HCT116 (cell line): ENCODE data around the gene MINK1. TPM values are rescaled to one million over a fixed set of nuclear protein-coding genes. Genes with fewer than 3 reads are reported as not detected.
A peak's percentile ranks its signal among the peaks of the same experiment; 100 is the strongest.

Experiments
- ATAC-seq: fragments of 200-7000 bp; cut with Tn5 transposase; 2 replicates; pipeline ENCODE4 v1.9.1; 2020; ENCODE audit warnings: mild to moderate bottlenecking, moderate library complexity
- BruUV-seq: library from RNA; stranded (reverse); fragments of 400-500 nt; replicated peaks from 2 replicates; lab custom pipeline; 2021; lab: Mats Ljungman, UMichigan
- CTCF ChIA-PET: fragments of 300-600 bp; sonication (Branson Sonifier 250); formaldehyde crosslinking; loops from one replicate; lab custom pipeline; 2021; ENCODE audit warnings: antibody characterized with exemption; lab: Charles Lee
- POLR2A ChIA-PET: fragments of 300-600, 350-600 bp; sonication (Branson Sonifier 250); formaldehyde crosslinking; loops from one replicate; lab custom pipeline; 2021; ENCODE audit warnings: antibody characterized with exemption; lab: Charles Lee
- RAD21 ChIA-PET, 2 experiments: fragments of 300-600 bp; sonication (Branson Sonifier 250); formaldehyde crosslinking; loops; one replicate each; lab custom pipeline; 2023; ENCODE audit warnings: low total read pairs in 2 of 2; ENCODE audit not compliant: uncharacterized antibody in 2 of 2, unreplicated experiment in 2 of 2, low non-redundant PET in 1 of 2; lab: Charles Lee
- DNase-seq: peaks from one replicate; pipeline ENCODE4 v3.0.0-alpha.2; 2010; ENCODE audit warnings: low read depth, low spot score
- H2AFZ ChIP-seq: fragments of 200-600 bp; shearing (Covaris generic), sonication (generic); 2 replicates; pipeline ENCODE4 v1.6.1; 2017; ENCODE audit warnings: low read depth, mixed run types, mixed read lengths, antibody characterized with exemption, low read length; ENCODE audit not compliant: poor library complexity, severe bottlenecking
- H3K27ac ChIP-seq: 2 replicates; pipeline ENCODE4 v1.5.1; 2012; ENCODE audit warnings: low read depth, low read length
- H3K27me3 ChIP-seq: fragments of 200-600 bp; sonication (generic); 2 replicates; pipeline ENCODE4 v1.6.1; 2016; ENCODE audit warnings: mixed run types, low read length, mixed read lengths; ENCODE audit not compliant: insufficient read depth
- H3K36me3 ChIP-seq, 2 experiments: fragments of 200-500 bp in 1 of 2; fragments of 200-600 bp in 1 of 2; sonication (Bioruptor generic) in 1 of 2; sonication (generic) in 1 of 2; 2 replicates each; pipeline versions ENCODE4 v1.5.1 to v1.6.1; 2014 to 2016; ENCODE audit warnings: low read length in 2 of 2, inconsistent platforms in 1 of 2, mixed read lengths in 1 of 2, mixed run types in 1 of 2; ENCODE audit not compliant: insufficient read depth in 2 of 2, control insufficient read depth in 1 of 2
- H3K4me1 ChIP-seq, 2 experiments: fragments of 200-600 bp in 1 of 2; sonication (generic) in 1 of 2; 2 replicates each; pipeline versions ENCODE4 v1.5.1 to v1.6.1; 2012 to 2017; ENCODE audit warnings: low read length in 2 of 2, inconsistent platforms in 1 of 2, mild to moderate bottlenecking in 1 of 2, mixed read lengths in 1 of 2, mixed run types in 1 of 2, moderate library complexity in 1 of 2; ENCODE audit not compliant: insufficient read depth in 2 of 2, control insufficient read depth in 1 of 2
- H3K4me2 ChIP-seq: fragments of 200-600 bp; sonication (generic); 2 replicates; pipeline ENCODE4 v1.6.1; 2017; ENCODE audit warnings: mixed run types, low read length, mixed read lengths
- H3K4me3 ChIP-seq, 2 experiments: fragments of 200-600 bp in 1 of 2; sonication (generic) in 1 of 2; replicated peaks in 1 of 2; 2 replicates each; pipeline ENCODE4 v1.5.1; 2011 to 2016; ENCODE audit warnings: low read length in 2 of 2, control low read depth in 1 of 2, low read depth in 1 of 2, mild to moderate bottlenecking in 1 of 2, mixed read lengths in 1 of 2, mixed run types in 1 of 2
- H3K79me2 ChIP-seq: fragments of 200-600 bp; sonication (generic); 2 replicates; pipeline ENCODE4 v1.6.1; 2017; ENCODE audit warnings: mild to moderate bottlenecking, mixed run types, low read length, moderate library complexity, mixed read lengths; ENCODE audit not compliant: insufficient read depth
- H3K9ac ChIP-seq: fragments of 200-600 bp; sonication (generic); 2 replicates; pipeline ENCODE4 v1.6.1; 2016; ENCODE audit warnings: low read length, mixed read lengths
- H3K9me2 ChIP-seq: fragments of 200-600 bp; sonication (generic), shearing (Covaris generic); 2 replicates; pipeline ENCODE4 v1.6.1; 2017; ENCODE audit warnings: mixed run types, mild to moderate bottlenecking, moderate library complexity; ENCODE audit not compliant: insufficient read depth
- H3K9me3 ChIP-seq, 2 experiments: fragments of 200-500 bp in 1 of 2; fragments of 200-600 bp in 1 of 2; sonication (Bioruptor generic) in 1 of 2; sonication (generic) in 1 of 2; 2 replicates each; pipeline ENCODE4 v1.6.1; 2014 to 2017; ENCODE audit warnings: low read length in 2 of 2, mixed read lengths in 2 of 2, inconsistent platforms in 1 of 2, low read depth in 1 of 2, mild to moderate bottlenecking in 1 of 2, mixed run types in 1 of 2, moderate library complexity in 1 of 2; ENCODE audit not compliant: control insufficient read depth in 1 of 2, insufficient read depth in 1 of 2
- H4K20me1 ChIP-seq: fragments of 200-600 bp; sonication (generic), shearing (Covaris generic); 2 replicates; pipeline ENCODE4 v1.6.1; 2017; ENCODE audit warnings: mixed run types, mild to moderate bottlenecking, moderate library complexity; ENCODE audit not compliant: insufficient read depth
- ATF3 ChIP-seq: IDR thresholded peaks from 2 replicates; pipeline ENCODE4 v1.6.1; 2012
- ELF1 ChIP-seq: IDR thresholded peaks from 2 replicates; pipeline ENCODE4 v1.6.1; 2012; ENCODE audit warnings: low read depth, borderline replicate concordance
- POLR2A ChIP-seq: IDR thresholded peaks from 2 replicates; pipeline ENCODE4 v1.7.0; 2011; ENCODE audit warnings: borderline replicate concordance; ENCODE audit not compliant: insufficient read depth, insufficient read length; ENCODE audit errors: extremely low read depth
- POLR2AphosphoS5 ChIP-seq: IDR thresholded peaks from 2 replicates; pipeline ENCODE4 v1.6.1; 2011; ENCODE audit warnings: mild to moderate bottlenecking, low read depth, low read length, moderate library complexity
- RAD21 ChIP-seq: IDR thresholded peaks from 2 replicates; pipeline ENCODE4 v1.6.1; 2012; ENCODE audit warnings: low read depth, mild to moderate bottlenecking
- SIN3A ChIP-seq: IDR thresholded peaks from 2 replicates; pipeline ENCODE4 v1.6.1; 2012; ENCODE audit warnings: low read depth
- SP1 ChIP-seq: IDR thresholded peaks from 2 replicates; pipeline ENCODE4 v1.6.1; 2012; ENCODE audit warnings: low read depth
- TCF7L2 ChIP-seq: IDR thresholded peaks from 2 replicates; pipeline ENCODE4 v1.7.0; 2011; ENCODE audit warnings: borderline replicate concordance, inconsistent platforms; ENCODE audit not compliant: insufficient read depth, insufficient read length; ENCODE audit errors: extremely low read depth
- ZNF274 ChIP-seq: fragments of 200-500 bp; sonication (Bioruptor generic); IDR thresholded peaks from 2 replicates; pipeline ENCODE4 v1.6.1; 2014; ENCODE audit warnings: mild to moderate bottlenecking, low read depth, low read length, inconsistent platforms
- intact Hi-C: fragments of 100-400 bp; cut with micrococcal nuclease; formaldehyde crosslinking; loops from 2 replicates; pipeline ENCODE4 v1.10.0; 2022
- total RNA-seq: library from RNA; stranded (reverse); gene quantifications from one replicate; pipeline ENCODE4 v1.2.1, GENCODE V29; 2021; ENCODE audit not compliant: unreplicated experiment
- TF ChIP-seq, protein P1 (sequence below), 3 experiments: fragments of 200-600 bp in 1 of 3; sonication (generic) in 1 of 3; IDR thresholded peaks in 2 of 3; conservative IDR thresholded peaks in 1 of 3; 2 replicates each; pipeline ENCODE4 v1.5.1; 2012 to 2017; ENCODE audit warnings: low read depth in 2 of 3, low read length in 2 of 3, antibody characterized with exemption in 1 of 3, borderline replicate concordance in 1 of 3, control low read depth in 1 of 3, mild to moderate bottlenecking in 1 of 3, mixed read lengths in 1 of 3, mixed run types in 1 of 3, moderate library complexity in 1 of 3; ENCODE audit not compliant: insufficient read depth in 1 of 3
- TF ChIP-seq, protein P2 (sequence below): IDR thresholded peaks from 2 replicates; pipeline ENCODE4 v1.6.1; 2012

The MINK1 gene
- total RNA-seq, 1 experiment from 2014 or later, result 85.2 TPM

DNA sequence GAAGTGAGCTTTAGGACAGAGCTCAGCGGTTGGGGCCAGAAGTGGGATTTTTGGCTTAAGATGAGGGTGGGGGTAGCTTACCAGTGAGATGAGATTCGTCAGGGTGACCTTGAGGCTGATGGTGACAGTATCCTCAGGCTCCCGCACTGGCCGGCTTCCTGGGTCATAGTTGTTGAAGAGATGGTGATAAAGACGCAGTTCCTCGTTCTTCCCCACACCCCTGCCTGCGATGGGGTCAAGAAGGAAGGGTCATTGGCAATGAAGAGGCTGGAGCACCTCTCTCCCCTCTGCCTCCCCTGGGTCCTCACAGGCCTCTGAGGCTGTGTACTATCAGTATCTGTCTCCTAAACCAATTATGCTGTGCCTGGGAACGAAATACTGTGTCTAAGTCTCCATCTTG is 69.4 kb downstream of the MINK1 start:
- H3K4me2 ChIP-seq, result peak overlapping the region; percentile 45; the same call in 1 of the 2 replicates
- H3K4me3 ChIP-seq, result no peak overlapping the region
- no TSS peak for BruUV-seq
- ATAC-seq (no peak), DNase-seq (no peak)
- H4K20me1 ChIP-seq, result no peaks in the 10 kb centered on the region
- H3K79me2 ChIP-seq, result no peaks in the 10 kb centered on the region
- no peaks in the 10 kb centered on the region for H3K9me3 ChIP-seq
- POLR2A ChIA-PET, result no interaction called here
- intact Hi-C loops, result no loop called here
- CTCF ChIA-PET, result interaction anchor here (0.9 to 2.1 kb wide), 5 partner anchors 38 to 276 kb away, joined by 3 to 7 read pairs (median 3); partner anchors contain the start of genes RNF167, SLC25A11 and SPAG7
- H3K9me2 ChIP-seq, result no peaks in the 10 kb centered on the region
- no peaks in the 10 kb centered on the region for H3K27me3 ChIP-seq
- peaks cover 10 to 14% of the 10 kb centered on the region in 2 experiments for H3K4me1 ChIP-seq
- H3K36me3 ChIP-seq, result no peaks in the 10 kb centered on the region; a peak in 1 of 4 replicates
- no peak overlapping the region; the same call in 1 of the 2 replicates for H3K27ac ChIP-seq
- no peak overlapping the region for H3K9ac ChIP-seq
- RAD21 ChIA-PET, result interaction anchor here in 1 of 2 experiments (0.6 kb wide), 1 partner anchor 8 kb away, joined by 3 read pairs; no protein-coding TSS in a partner anchor
- 0 out of 2 replicates have a peak, but pooled peaks have one; percentile 6 for TF ChIP-seq POLR2AphosphoS5
- TF ChIP-seq ELF1, result no peak
- no peak overlapping the region for H2AFZ ChIP-seq

DNA sequence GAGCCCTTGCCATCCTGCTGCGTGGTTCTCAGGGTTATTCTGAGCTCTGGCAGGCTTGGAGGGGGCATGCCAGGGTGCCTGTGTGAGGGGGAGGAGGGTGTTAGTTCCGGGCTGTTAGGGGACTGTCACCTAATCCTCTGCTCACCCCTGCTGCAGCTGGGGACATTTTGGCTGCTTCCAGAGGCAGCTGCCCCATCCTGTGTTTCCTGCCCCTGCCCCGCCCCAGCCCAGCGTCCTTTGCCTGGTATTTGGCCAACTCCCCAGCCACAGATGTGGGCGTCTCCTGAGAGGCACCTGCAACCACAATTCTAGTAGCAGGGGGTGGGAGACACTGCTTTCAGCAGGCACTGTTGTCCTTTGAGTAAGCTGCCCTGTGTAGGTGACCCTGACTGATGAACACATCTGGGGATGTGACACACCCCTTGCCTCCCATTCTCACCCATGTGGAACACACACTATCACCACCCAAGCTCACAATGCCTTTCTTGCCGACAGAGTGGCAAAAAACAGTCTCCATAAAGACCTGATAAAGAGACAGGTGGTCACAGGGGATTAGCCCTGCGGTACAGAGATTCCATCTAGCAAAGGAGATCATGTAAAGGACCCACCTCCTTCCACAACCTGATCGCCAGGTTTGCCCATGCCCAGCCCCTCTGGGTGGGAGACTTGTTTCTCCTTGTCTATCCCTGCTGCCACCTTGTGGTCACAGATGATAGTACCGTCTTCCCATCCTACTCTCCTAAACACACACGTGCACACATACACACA is 70.1 kb downstream of the MINK1 start, which contains the start of gene CHRNE:
Gene CHRNE (minus strand): TSS at position 48 of the 768 bp plus-strand sequence. CDS start 35 bp downstream, at position 13.
- Histone ChIP-seq H4K20me1 (no peaks in the 10 kb centered on the region), H3K9me2 (no peaks in the 10 kb centered on the region), H3K27ac (no peak within 1 kb of the TSS; the same call in 1 of the 2 replicates), H3K27me3 (no peaks in the 10 kb centered on the region), H3K9me3 (no peaks in the 10 kb centered on the region), H3K36me3 (no peaks in the 10 kb centered on the region), H2AFZ (no peak within 1 kb of the TSS), H3K4me1 (peaks cover 10 to 14% of the 10 kb centered on the region in 2 experiments), H3K4me2 (peak within 1 kb of the TSS; percentile 45), H3K9ac (no peak within 1 kb of the TSS), H3K4me3 (no peak within 1 kb of the TSS), H3K79me2 (no peaks in the 10 kb centered on the region)
- ATAC-seq (peak; percentile 89), DNase-seq (peak; percentile 87)
- POLR2A ChIA-PET, result interaction anchor here (1.0 kb wide), 1 partner anchor 171 kb away, joined by 3 read pairs; no protein-coding TSS in a partner anchor
- TF ChIP-seq SIN3A, result 0 out of 2 replicates have a peak, but pooled peaks have one; percentile 20
- TF ChIP-seq POLR2A, result no peak
- peak; percentile 73 for TF ChIP-seq RAD21
- TF ChIP-seq, protein P1, sequence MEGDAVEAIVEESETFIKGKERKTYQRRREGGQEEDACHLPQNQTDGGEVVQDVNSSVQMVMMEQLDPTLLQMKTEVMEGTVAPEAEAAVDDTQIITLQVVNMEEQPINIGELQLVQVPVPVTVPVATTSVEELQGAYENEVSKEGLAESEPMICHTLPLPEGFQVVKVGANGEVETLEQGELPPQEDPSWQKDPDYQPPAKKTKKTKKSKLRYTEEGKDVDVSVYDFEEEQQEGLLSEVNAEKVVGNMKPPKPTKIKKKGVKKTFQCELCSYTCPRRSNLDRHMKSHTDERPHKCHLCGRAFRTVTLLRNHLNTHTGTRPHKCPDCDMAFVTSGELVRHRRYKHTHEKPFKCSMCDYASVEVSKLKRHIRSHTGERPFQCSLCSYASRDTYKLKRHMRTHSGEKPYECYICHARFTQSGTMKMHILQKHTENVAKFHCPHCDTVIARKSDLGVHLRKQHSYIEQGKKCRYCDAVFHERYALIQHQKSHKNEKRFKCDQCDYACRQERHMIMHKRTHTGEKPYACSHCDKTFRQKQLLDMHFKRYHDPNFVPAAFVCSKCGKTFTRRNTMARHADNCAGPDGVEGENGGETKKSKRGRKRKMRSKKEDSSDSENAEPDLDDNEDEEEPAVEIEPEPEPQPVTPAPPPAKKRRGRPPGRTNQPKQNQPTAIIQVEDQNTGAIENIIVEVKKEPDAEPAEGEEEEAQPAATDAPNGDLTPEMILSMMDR (IDR thresholded peaks at IDR 0.05 in 2 of 3, conservative IDR thresholded peaks at IDR 0.05 in 1 of 3; ENCODE audit: borderline replicate concordance in 1 of 3, insufficient read depth in 1 of 3, low read depth in 2 of 3, low read length in 2 of 3), result peak; percentile 67 to 81 (median 74); a peak in 5 of 6 replicates
- TF ChIP-seq ZNF274, result no peak
- TF ChIP-seq ATF3, result no peak
- TF ChIP-seq POLR2AphosphoS5, result 0 out of 2 replicates have a peak, but pooled peaks have one; percentile 12
- TF ChIP-seq, protein P2, sequence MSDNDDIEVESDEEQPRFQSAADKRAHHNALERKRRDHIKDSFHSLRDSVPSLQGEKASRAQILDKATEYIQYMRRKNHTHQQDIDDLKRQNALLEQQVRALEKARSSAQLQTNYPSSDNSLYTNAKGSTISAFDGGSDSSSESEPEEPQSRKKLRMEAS, result peak; percentile 76
- TF ChIP-seq TCF7L2, result peak; percentile 41
- no peak; the same call in 1 of the 2 replicates for TF ChIP-seq SP1
- BruUV-seq, result no TSS peak
- intact Hi-C loops, result no loop called here
- RAD21 ChIA-PET, result interaction anchor here in 1 of 2 experiments (0.6 kb wide), 1 partner anchor 8 kb away, joined by 3 read pairs; no protein-coding TSS in a partner anchor
- CTCF ChIA-PET, result interaction anchor here (0.7 to 2.1 kb wide), 9 partner anchors 10 to 338 kb away, joined by 3 to 12 read pairs (median 5); partner anchors contain the start of genes RNF167, SLC25A11 and SPAG7
